Measurements from ENCODE around the gene EIF3D.

The EIF3D gene

DNA sequence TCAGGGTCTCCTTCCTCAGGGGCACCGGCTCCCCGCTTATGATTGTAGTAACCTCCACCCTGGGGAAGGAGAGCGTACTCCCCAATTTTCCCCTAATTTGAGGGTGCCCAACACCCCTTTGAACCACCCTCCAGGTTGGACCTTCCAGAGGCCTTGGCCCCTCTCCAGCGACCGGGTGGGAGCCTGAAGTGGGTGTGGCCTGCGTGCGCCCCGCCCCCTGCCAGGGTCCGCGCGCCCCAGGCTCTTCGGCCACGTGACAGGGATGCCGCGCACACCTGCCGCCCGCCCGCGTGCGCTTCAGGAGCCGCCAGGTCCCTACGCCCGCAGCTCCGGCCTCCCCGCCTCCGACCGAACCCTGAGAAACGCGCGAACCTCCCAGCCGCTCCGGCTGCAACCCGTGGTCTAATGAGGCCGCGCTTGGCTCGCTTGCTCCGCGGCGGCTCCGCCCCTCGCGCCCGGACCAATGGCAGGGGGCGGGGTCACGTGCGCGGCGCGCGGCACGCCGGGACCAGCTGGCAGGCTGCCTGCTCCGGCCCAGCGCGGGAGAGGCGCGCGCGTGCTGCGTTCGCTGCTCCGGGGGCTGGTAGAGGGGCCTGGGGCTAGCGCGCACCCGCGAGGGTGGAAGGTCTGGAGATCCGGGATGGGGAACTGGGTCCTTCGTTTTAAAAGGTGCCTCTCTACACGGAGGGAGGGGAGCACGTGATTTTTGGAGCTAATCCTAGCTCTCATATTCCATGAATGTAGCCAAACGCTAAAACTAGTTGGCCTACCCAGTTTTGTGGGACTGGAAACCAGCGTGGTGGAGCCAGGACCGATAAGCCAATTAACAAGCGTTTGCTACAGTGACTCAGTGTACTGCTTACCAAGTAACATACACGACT, 22.1 kb downstream of the EIF3D start, which contains the start of gene FOXRED2:
Gene FOXRED2 (minus strand): TSS at position 404 of the 881 bp plus-strand sequence. CDS start 618 bp downstream, outside the sequence.
- peak; percentile 87 for DNase-seq (ENCODE audit: low read depth)

DNA sequence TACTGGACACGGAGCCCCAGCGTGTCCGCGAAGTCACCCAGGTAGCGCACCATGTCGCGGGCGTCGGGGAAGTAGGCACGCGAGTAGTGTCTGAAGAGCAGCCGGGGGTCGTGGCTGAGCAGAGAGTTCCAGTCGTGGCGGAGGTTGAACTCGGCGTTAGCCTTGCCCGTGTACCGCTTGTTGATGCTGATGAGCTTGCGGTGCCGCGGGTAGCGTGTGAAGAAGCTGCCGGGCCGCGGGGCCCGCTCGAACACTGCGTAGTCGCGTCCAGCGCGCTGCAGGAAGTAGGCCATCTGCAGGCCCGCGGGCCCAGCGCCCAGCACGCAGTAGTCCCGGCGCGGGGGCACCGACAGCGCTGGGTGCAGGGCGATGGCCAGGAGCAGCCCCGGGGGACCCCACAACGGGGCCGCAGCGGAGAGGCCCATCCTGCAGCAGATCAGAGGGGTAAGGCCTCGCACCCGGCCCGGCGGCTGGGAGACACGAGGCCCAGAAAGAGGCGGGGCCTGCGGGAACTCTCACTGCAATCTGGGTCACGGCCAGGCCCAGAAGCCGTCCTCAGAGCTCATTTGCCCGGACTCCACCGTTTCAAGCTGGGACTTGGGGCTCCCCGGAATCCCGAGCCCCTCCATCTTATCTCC, 22.8 kb downstream of the EIF3D start:
- DNase-seq (ENCODE audit: low read depth), result no peak

DNA sequence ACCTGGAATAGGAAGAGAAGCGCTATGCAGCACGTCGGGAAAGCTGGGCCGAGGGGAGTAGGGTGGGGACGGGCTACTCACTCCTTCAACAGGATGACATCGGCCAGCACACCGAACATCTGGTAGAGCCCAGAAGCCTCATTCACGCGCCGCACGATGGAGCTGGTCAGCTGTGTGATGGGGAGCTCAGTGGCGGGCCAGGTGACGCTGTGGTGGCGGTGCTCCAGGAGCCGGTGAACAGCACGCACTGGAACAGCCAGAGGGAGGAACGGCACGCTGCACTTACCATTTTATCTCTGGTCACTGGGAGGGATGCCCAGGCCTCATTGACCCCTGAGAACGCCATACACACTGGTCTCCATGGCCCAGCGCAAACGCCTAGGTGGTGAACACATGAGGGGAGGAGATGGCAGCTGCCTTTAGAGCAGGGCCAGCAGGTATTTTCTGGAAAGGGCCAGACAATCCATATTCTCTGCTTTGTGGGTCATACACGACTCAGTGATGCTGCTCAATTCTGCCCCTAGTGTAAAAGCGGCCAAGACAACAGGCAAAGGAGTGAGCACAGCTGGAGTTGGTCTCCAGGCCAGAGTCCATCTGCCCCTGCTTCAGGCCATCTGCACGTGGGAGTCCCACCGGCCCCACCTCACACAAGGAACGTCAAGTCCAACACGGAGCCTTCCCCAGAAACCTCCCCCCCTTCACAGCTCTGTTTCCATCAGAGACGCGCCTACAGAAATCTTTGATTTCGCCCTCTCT, 30.9 kb downstream of the EIF3D start:
- DNase-seq (ENCODE audit: low read depth), result no peak

DNA sequence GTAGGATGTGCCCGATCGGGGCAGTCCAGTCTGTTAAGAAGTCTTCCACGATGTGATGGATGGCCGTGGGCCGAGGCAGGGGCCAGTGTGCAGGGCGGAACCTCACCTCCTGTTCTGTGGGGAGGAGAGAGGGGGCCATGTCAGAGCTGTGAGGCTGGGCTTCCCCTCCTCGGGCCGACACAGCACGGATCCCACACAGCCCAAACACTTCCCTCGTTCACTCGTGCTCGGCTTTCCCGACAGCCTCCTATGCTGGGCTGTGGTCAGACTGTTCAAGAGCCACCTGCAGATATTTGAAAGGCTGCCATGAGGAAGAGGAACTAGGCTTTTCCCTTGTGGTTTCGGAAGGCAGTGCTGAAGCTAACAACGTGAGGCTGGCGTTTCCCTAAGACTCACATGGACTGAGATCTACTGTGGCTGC, 35.3 kb downstream of the EIF3D start:
- no peak for DNase-seq (ENCODE audit: low read depth)

DNA sequence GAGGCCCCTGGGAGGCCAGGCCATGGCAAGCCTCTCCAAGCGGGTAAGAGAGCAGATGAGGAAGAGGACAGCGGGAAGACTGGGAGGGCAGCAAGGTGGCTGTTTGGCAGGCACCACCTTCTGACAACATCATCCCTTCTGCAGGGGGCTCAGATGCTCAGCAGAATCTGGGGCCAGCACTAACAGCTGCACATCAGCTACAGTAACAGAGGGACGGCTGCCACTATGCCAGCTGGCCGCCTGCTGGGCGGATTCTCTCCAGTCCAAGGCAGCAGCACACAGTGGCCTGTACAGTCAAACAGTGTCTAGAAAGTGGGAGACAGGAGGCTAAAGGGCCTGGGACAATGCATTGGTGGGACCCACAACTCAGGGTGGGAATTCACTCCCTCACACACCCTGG, 36.9 kb downstream of the EIF3D start:
- DNase-seq (ENCODE audit: low read depth), result no peak

DNA sequence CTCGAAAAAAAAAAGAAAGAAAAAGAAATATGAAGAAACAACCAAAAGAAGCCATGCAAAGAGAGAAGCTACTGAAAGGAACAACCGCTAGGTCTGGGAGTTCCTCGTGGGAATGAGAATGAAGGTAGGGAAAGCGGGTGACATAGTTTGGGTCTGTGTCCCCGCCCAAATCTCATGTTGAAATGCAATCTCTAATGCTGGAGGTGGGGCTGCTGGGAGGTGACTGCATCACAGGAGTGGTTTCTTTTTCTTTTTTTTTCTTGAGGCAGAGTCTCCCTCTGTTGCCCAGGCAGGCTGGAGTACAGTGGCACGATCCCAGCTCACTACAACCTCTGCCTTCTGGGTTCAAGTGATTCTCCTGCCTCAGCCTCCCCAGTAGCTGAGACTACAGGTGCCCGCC, 37.8 kb downstream of the EIF3D start:
- no peak for DNase-seq (ENCODE audit: low read depth)

- DNase-seq (ENCODE audit: low read depth), result peak; percentile 59
Observed at GRCh38 chr22:36486619-36487384, 42.2 kb downstream of the EIF3D start.

- peak; percentile 90 for DNase-seq (ENCODE audit: low read depth)
Observed at GRCh38 chr22:36481393-36482168, 47.4 kb downstream of the EIF3D start, which contains the start of gene TXN2. Gene TXN2, minus strand, starts transcription at chr22:36481640. Its CDS starts 803 bp downstream, at chr22:36480837.

- DNase-seq (ENCODE audit: low read depth), result no peak
Observed at GRCh38 chr22:36480941-36481392, 48.0 kb downstream of the EIF3D start.

DNA sequence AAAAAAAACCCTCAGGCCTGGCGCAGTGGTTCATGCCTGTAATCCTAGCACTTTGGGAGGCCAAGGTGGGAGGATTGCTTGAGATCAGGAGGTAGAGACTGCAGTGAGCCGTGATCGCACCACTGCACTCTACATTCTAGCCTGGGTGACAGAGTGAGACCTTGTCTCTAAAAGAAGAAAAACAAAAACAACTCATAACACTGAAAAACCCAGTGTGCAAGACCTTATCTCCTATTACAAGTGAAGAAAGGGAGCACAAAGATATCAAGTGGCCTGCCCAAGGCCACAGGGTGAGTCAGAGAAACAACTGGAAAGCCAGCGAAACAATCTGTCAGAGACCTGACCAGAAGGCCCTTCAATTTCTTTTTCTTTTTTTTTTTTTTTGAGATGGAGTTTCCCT, 50.0 kb downstream of the EIF3D start:
- no peak for DNase-seq (ENCODE audit: low read depth)

- DNase-seq (ENCODE audit: low read depth), result no peak
Observed at GRCh38 chr22:36475341-36475740, 53.6 kb downstream of the EIF3D start.

DNA sequence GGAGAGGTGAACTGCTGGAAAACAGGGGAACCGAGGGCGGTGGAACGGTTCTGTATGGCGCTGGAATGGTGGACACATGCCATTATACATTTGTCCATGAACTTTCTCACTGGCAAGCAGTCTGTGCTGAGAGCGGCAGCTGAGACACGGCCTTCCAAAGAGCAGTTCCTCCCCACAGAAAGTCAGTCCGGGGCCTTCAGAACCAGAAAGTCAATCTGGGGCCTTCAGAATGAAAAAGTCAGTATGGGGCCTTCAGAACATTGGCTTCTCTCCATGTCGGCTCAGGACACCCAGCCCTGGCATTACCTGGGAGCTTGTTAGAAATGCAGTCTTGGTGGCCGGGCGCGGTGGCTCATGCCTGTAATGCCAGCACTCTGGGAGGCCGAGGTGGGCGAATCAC, 56.3 kb downstream of the EIF3D start:
- DNase-seq (ENCODE audit: low read depth), result no peak

DNA sequence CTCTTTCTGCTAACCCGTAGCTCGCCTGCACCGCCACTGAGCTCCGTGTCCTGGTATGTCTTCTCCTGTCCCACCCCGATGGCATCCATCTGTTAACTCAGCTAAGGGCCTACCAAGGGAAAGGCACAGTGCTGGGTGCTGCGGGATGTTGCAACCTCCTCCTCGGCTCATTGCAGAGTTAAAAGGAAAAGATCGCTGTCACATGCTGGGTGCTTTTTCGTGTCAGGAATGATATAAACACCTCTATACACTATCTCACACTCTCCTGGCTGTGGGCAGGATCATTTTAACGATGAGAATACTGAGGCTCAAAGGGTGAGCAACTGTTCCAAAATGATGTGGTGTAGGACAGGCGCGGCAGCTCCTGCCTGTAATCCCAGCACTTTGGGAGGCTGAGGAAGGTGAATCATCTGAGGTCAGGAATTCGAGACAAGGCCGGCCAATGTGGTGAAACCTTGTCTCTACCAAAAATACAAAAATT, 57.6 kb downstream of the EIF3D start:
- no peak for DNase-seq (ENCODE audit: low read depth)

DNA sequence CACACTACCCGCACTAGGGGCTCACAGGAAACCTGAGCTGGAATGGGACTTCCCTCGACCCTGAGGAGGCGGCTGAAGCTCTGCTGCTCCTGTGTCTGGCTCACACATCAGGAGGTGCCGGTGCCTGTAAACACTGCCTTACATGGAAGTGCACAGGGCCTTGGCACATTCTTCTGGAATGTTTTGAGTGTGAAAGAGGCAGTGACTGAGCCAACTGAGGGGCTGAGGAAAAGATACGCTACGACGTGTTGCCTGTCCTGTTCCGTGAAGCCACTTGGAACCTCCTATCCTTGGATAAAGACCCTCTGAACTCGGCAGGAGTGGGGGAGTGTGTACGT, 58.0 kb downstream of the EIF3D start:
- DNase-seq (ENCODE audit: low read depth), result no peak

- peak; percentile 73 for DNase-seq (ENCODE audit: low read depth)
Observed at GRCh38 chr22:36470162-36470993, 58.6 kb downstream of the EIF3D start.

DNA sequence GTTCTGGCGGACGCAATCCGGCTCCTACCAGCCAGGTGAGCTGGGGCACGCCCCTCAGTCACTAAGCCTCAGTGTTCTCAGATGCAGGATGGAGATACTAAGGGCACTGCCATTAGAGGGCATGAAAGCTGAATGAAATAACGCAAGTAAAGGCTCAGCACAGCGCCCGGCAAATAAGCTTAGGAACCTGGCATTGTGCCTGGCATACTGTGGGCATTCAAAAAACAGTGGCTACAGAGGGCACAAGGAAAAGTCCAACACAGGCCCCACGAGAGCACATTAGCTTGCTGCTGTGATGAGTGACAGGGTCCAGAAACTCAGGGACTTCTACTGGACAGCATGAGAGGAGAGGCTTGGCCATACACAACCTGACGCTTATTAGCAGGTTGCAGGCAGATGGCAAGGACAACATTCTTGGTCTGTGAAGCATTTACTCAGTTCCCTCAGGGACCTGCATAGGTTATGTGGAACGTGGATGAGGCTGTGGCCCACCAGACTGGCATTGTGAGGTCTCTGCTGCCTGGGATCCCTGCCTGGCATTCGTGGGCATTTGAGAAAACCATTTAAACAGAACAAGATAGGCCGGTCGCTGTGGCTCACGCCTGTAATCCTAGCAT, 59.8 kb downstream of the EIF3D start:
- no peak for DNase-seq (ENCODE audit: low read depth)

GRCh38 chr22:36467946-36468345, 61.0 kb downstream of the EIF3D start:
- DNase-seq (ENCODE audit: low read depth), result no peak

DNA sequence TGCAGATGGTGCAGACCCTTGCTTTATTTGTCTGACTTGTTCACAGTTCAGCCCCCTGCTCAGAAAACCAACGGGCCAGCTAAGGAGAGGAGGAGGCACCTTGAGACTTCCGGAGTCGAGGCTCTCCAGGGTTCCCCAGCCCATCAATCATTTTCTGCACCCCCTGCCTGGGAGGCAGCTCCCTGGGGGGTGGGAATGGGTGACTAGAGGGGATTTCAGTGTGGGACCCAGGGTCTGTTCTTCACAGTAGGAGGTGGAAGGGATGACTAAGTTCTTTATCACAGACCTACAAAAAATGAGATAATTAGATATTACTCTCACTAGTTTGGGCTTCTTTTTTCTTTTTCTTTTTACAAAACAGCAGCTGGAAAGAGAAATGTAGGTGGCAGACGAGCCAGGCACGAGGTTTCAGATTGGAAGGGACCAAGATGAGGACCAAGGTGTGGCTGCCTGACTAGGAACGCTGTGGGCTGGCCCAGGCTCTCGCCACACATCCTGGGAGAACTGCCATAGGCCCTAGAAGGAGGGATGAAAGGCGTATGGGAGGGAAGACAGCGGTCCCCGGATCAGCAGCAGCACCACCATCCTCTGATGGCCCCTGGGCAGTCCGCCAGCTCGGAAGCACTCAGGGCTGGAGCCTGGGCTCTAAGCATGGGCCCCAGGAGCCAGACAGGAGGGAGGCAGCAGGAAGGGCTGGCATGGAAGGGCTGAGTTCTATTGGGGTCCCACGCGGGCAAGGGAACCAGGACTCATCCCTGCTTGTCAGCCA, 61.7 kb downstream of the EIF3D start:
- DNase-seq (ENCODE audit: low read depth), result no peak

DNA sequence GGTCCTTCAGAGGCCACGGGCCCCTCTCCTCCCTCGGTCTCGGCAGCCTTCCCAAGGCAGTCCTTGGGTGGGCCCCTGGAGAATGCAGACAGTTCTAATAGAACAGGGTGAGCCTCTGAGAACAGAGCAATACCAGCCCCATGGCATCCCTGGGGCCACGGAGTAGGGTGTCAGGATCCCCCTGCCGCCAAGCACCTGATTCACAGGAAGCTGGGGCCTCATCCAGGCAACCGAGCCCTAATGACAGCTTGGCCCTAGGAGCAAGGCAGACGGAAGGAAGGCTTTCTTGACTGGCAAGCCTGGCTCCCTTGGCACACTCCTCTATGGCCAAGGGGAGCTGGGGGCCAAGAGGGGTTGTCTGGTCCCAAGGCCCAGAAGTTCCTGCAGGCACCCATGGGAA, 62.7 kb downstream of the EIF3D start:
- no peak for DNase-seq (ENCODE audit: low read depth)

All from activated T-cell treated with anti-CD3 and anti-CD28 coated beads for 24 hours (primary cell).